GM19328 (cell line): ENCODE results near the gene DGKG.

Source experiments
- ATAC-seq: cut with Tn5 transposase; IDR thresholded peaks from one replicate; pipeline ENCODE4 v1.9.1; 2021; ENCODE audit warnings: mild to moderate bottlenecking, moderate library complexity; ENCODE audit not compliant: unreplicated experiment

DGKG gene

GRCh38 chr3:186216900-186217819, 144.9 kb downstream of the DGKG start:
- ATAC-seq, result no peak

- no peak for ATAC-seq
Observed at GRCh38 chr3:186214670-186215069, 147.4 kb downstream of the DGKG start.

DNA sequence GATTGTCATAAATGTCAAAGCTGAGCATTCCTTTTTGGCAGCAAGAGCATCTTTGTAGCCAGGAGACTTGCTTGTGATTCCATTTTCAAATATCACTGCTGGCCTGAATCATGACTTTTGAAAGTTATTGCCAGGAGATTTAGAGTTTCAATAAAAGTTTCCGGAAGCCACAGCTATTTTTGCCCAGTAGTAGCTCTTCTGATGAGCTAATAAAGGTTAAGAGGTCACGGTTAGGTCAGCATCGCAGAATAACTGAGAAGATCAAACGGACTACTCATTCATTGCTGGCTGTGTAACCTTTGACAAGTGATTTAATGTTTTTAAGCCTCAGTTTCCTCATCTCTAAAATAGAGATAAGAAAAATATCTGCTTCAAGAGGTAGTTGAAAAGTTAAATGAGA, 148.1 kb downstream of the DGKG start:
- ATAC-seq, result no peak

DNA sequence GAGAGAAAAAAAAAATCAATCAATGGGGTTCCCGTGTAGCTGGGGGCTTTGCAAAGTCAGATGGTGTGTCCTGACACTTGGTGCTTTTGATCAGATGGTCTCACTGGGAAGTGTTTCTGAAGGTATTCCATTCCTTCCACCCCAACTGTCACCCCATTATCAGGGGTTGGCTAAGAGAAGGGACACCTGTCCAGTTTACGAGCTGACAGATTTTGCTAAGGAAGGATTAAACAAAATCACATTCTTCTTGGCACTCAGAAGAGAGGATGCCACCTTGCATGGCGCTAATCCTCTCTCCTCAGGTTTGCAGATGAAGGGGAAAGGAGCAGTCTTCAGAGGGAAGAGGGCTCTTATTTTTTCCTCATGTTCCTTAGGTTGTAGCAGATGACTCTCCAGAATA, 149.4 kb downstream of the DGKG start:
- ATAC-seq, result no peak

- ATAC-seq, result no peak
Observed at GRCh38 chr3:186210852-186211500, 151.1 kb downstream of the DGKG start.

- no peak for ATAC-seq
Observed at GRCh38 chr3:186209810-186210752, 152.0 kb downstream of the DGKG start.

DNA sequence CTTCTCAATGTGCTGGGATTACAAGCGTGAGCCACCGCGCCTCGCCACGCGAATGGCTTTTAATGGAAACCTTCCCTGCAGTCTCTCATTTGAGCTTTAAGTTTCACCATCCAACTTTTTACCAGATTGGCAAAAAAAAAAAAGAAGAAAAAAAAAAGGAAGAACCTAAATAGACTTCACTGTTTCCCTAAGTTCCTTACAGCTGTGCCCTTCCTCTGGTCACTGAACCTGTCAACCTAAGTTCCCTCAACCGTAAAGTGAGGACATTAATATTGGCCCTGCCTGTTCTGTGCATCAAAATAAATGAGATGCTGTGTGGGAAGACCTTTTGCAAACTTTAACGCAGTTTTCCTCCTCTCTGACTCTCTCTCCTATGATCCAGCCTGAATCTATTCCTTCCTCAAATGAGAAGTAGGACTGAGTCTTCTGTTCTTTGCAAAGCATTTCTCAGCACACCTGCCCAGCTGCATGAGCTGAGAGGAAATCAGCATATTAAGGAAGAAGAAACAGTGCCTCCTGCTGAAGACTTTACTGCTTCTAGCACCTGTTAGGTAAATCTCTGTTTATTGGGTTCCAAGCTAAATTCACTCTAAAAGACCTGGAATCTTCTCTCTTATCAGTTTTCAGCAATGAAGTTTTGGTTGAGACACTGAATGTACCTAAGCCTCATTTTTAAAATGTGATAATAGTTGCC, 153.6 kb downstream of the DGKG start:
- no peak for ATAC-seq

- ATAC-seq, result no peak
Observed at GRCh38 chr3:186207515-186207914, 154.5 kb downstream of the DGKG start.

DNA sequence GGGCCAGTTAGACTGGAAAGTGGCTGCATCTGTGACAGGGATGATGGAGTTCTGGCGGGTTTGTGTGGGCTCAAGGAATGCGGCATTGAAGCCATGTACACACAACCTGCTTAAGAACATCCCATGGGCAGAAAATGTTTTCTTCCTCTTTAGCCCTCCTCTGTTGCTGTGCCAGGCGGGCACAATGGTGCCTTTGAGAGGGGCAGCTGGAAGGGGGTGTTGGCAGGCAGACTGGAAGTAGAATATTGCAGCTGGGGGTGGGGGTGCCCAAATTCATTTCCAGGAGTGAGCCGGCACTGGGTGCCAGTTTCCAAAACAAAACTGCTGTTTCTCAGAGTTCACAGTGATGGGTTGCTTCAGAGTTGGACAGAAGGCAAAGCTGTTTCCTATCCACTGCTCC, 161.3 kb downstream of the DGKG start:
- no peak for ATAC-seq

- no peak for ATAC-seq
Observed at GRCh38 chr3:186198442-186198841, 163.6 kb downstream of the DGKG start.

GRCh38 chr3:186194451-186194811, 167.6 kb downstream of the DGKG start:
- ATAC-seq, result no peak

- ATAC-seq, result no peak
Observed at GRCh38 chr3:186193534-186194450, 168.2 kb downstream of the DGKG start.

DNA sequence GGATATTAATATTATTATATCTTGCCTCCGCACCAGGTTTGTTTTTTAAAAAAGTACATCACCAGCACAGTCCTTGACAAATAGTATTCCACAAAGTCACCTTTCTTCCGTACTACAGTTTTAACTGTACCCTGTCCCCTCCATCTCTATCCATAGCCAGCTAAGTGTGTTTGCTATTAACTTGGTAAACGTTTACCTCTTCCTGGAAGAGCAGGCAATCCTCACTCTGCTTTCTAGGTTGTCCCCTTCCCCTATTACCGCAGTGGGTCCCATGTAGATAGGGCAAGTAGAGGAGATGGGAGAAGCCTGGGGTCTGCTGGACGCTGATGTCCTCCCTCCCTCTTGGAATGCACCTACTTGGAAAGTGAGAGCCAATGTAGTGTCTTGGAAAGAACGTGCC, 169.2 kb downstream of the DGKG start:
- no peak for ATAC-seq

- no peak for ATAC-seq
Observed at GRCh38 chr3:186189492-186189891, 172.5 kb downstream of the DGKG start.

GRCh38 chr3:186187401-186188275, 174.4 kb downstream of the DGKG start:
- ATAC-seq, result no peak

- no peak for ATAC-seq
Observed at GRCh38 chr3:186185194-186185787, 176.7 kb downstream of the DGKG start.

GRCh38 chr3:186184021-186184420, 178.0 kb downstream of the DGKG start:
- no peak for ATAC-seq

DNA sequence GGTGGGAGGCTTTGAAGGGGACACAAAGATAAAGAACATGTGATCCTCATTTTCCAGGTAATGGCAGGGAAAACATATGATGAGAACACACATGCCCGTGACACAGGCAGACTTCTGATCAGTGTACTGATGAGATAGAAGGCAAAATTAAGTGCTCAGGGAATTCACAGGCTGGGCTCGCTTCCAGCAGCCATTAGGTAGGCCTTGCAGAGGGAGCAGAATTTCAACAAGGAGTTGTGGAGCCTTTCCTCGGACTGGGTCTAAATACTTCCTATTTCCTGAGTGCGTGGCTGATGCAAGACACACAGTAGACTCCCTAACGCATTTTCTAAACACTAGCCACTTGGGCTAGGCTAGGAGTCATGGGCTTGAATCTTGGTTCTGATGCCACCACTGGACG, 179.2 kb downstream of the DGKG start:
- ATAC-seq, result no peak
